ENCODE data around the gene AHNAK. TPM values are rescaled to one million over a fixed set of nuclear protein-coding genes. Genes with fewer than 3 reads are reported as not detected.

The AHNAK gene
- total and polyA plus RNA-seq, 4 donors: 22.6 to 110 (median 38.1) TPM

DNA sequence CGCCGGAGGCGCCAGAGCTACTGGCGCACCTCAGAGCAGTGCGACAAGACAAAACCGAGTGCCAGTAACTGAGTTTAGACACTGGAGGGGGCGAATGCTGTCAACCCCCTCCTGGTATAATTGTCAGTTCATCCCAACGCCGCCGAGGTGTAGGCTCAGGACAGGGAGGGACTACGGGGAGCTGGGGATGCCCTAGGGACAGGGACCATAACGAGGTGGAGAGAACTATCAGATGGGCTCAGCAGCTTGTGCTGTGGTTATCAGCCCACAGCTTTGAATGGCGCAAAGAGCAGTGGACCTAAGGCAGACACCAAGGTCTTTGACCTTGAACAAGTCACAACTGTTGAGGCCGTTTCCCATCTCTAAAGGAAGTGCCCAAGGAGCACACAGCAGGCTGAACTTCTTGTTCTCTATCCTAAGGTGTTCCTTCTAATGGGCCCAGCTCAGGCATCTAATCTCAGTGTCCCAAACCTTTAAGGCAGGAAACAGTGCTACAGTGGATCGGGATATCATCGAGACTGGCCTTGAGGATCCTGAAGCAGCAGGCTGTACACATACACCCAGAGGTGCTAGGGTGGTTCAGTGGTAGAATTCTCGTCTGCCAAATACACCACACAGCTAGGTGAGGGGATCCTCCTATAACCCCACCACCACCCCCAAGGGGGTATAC lies 45.7 kb upstream of the AHNAK start:
- peak overlapping the region; percentile 92 to 98 for H3K27ac ChIP-seq (ENCODE audit: low read depth in 1 of 2, low read length in 2 of 2)
- 16% methylated on average over 17 of the region's 17 CpGs for WGBS
- DNase-seq (ENCODE audit: low spot score): peak; percentile 57
- H3K9me3 ChIP-seq (ENCODE audit: control insufficient read depth in 4 of 4, low read length in 3 of 4): no peaks in the 10 kb centered on the region
- peaks cover 18 to 31% (median 30%) of the 10 kb centered on the region in 4 donors for H3K36me3 ChIP-seq (ENCODE audit: control insufficient read depth in 4 of 4, insufficient read depth in 3 of 4, low read depth in 1 of 4, low read length in 3 of 4)
- TF ChIP-seq SP1 (IDR thresholded peaks at IDR 0.05): no peak
- TF ChIP-seq RXRA (IDR thresholded peaks at IDR 0.05): peak in 1 of 2 donors; percentile 33
- H3K4me1 ChIP-seq (ENCODE audit: control insufficient read depth in 4 of 4, insufficient read depth in 4 of 4, low read length in 3 of 4): peaks cover 6 to 43% (median 30%) of the 10 kb centered on the region in 4 donors
- H3K4me3 ChIP-seq (ENCODE audit: low read depth in 1 of 3, low read length in 3 of 3): peak overlapping the region; percentile 48 to 68 (median 51)
- peak overlapping the region; percentile 34 to 72 for H3K9ac ChIP-seq (ENCODE audit: low read depth in 1 of 2, low read length in 2 of 2)
- H3K27me3 ChIP-seq (ENCODE audit: control insufficient read depth in 4 of 4, insufficient read depth in 4 of 4, low read length in 3 of 4): no peaks in the 10 kb centered on the region

DNA sequence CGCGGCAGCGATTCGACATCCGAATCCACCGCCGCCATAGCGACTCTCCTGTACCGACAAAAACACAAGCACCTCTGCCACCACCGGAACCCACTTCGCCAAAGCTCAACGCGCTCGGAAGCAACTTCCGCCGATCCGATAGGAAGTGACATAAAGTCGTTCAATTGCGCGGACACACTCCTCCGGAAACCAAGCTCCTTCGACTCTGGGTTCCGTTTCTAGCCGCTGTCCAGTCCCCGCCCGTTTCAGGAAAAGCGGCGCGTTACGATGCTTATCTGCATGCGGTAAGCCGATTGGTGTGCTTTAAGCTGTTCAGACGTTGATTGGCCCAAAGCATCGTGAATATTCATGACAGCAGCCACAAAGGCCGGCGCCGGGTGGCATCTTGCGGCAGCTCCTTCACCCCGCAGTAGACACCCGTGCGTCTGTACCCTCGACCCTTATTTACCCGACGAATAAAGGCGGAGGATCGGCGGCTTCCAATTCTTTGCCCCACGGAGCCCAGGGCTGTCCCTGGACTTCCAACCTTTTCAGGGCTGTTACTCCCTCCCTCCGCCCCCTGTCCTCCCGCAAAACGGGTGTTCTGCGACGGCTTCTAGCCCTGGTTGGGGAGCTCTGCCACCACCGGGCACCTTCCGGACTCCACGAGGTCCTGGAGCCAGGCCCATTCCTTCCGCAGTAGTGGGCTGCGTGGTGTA lies 45.0 kb upstream of the AHNAK start, which contains the start of gene TUT1:
Gene TUT1 (minus strand): TSS at position 76 of the 698 bp plus-strand sequence. CDS start 38 bp downstream, at position 38.
- peaks cover 16 to 29% (median 28%) of the 10 kb centered on the region in 4 donors for H3K36me3 ChIP-seq (ENCODE audit: control insufficient read depth in 4 of 4, insufficient read depth in 3 of 4, low read depth in 1 of 4, low read length in 3 of 4)
- WGBS: under 1% methylated on average over 58 of the region's 58 CpGs
- DNase-seq (ENCODE audit: low spot score): peak; percentile 97

More for the DNA sequence above, 45.0 kb upstream of the AHNAK start, which contains the start of gene TUT1:
- Histone ChIP-seq H3K27me3 (ENCODE audit: control insufficient read depth in 4 of 4, insufficient read depth in 4 of 4, low read length in 3 of 4) (no peaks in the 10 kb centered on the region), H3K9me3 (ENCODE audit: control insufficient read depth in 4 of 4, low read length in 3 of 4) (no peaks in the 10 kb centered on the region), H3K9ac (ENCODE audit: low read depth in 1 of 2, low read length in 2 of 2) (peak within 1 kb of the TSS; percentile 95 to 99), H3K27ac (ENCODE audit: low read depth in 1 of 2, low read length in 2 of 2) (peak within 1 kb of the TSS; percentile 97 to 98), H3K4me3 (ENCODE audit: low read depth in 1 of 3, low read length in 3 of 3) (peak within 1 kb of the TSS; percentile 82 to 97 (median 90)), H3K4me1 (ENCODE audit: control insufficient read depth in 4 of 4, insufficient read depth in 4 of 4, low read length in 3 of 4) (peaks cover 7 to 45% (median 32%) of the 10 kb centered on the region in 4 donors)
- TF ChIP-seq HNF4A (conservative IDR thresholded peaks at IDR 0.05) (peak; percentile 44 to 48), EGR1 (IDR thresholded peaks at IDR 0.05; ENCODE audit: low read depth in 2 of 2) (peak; percentile 73 to 77), FOXA1 (IDR thresholded peaks at IDR 0.05) (peak; percentile 58), GABPA (IDR thresholded peaks at IDR 0.05 in 1 of 2, conservative IDR thresholded peaks at IDR 0.05 in 1 of 2) (peak; percentile 99), RAD21 (IDR thresholded peaks at IDR 0.05) (peak; percentile 62 to 63), TAF1 (conservative IDR thresholded peaks at IDR 0.05) (peak; percentile 78), SP1 (IDR thresholded peaks at IDR 0.05) (peak; percentile 95), HNF4G (IDR thresholded peaks at IDR 0.05) (no peak), YY1 (IDR thresholded peaks at IDR 0.05) (peak; percentile 96), JUND (IDR thresholded peaks at IDR 0.05) (peak; percentile 54 to 69), RXRA (IDR thresholded peaks at IDR 0.05) (peak; percentile 70 to 75), FOXA2 (IDR thresholded peaks at IDR 0.05) (peak; percentile 72), NR2F2 (IDR thresholded peaks at IDR 0.05) (peak; percentile 69)
- TF ChIP-seq, protein P1, sequence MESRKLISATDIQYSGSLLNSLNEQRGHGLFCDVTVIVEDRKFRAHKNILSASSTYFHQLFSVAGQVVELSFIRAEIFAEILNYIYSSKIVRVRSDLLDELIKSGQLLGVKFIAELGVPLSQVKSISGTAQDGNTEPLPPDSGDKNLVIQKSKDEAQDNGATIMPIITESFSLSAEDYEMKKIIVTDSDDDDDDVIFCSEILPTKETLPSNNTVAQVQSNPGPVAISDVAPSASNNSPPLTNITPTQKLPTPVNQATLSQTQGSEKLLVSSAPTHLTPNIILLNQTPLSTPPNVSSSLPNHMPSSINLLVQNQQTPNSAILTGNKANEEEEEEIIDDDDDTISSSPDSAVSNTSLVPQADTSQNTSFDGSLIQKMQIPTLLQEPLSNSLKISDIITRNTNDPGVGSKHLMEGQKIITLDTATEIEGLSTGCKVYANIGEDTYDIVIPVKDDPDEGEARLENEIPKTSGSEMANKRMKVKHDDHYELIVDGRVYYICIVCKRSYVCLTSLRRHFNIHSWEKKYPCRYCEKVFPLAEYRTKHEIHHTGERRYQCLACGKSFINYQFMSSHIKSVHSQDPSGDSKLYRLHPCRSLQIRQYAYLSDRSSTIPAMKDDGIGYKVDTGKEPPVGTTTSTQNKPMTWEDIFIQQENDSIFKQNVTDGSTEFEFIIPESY (IDR thresholded peaks at IDR 0.05): peak; percentile 90
- TF ChIP-seq, protein P2, sequence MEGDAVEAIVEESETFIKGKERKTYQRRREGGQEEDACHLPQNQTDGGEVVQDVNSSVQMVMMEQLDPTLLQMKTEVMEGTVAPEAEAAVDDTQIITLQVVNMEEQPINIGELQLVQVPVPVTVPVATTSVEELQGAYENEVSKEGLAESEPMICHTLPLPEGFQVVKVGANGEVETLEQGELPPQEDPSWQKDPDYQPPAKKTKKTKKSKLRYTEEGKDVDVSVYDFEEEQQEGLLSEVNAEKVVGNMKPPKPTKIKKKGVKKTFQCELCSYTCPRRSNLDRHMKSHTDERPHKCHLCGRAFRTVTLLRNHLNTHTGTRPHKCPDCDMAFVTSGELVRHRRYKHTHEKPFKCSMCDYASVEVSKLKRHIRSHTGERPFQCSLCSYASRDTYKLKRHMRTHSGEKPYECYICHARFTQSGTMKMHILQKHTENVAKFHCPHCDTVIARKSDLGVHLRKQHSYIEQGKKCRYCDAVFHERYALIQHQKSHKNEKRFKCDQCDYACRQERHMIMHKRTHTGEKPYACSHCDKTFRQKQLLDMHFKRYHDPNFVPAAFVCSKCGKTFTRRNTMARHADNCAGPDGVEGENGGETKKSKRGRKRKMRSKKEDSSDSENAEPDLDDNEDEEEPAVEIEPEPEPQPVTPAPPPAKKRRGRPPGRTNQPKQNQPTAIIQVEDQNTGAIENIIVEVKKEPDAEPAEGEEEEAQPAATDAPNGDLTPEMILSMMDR (IDR thresholded peaks at IDR 0.05; ENCODE audit: low read depth, low read length, missing input control): no peak
- TF ChIP-seq, protein P3, sequence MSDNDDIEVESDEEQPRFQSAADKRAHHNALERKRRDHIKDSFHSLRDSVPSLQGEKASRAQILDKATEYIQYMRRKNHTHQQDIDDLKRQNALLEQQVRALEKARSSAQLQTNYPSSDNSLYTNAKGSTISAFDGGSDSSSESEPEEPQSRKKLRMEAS (IDR thresholded peaks at IDR 0.05): peak; percentile 98
- TF ChIP-seq, protein P4, sequence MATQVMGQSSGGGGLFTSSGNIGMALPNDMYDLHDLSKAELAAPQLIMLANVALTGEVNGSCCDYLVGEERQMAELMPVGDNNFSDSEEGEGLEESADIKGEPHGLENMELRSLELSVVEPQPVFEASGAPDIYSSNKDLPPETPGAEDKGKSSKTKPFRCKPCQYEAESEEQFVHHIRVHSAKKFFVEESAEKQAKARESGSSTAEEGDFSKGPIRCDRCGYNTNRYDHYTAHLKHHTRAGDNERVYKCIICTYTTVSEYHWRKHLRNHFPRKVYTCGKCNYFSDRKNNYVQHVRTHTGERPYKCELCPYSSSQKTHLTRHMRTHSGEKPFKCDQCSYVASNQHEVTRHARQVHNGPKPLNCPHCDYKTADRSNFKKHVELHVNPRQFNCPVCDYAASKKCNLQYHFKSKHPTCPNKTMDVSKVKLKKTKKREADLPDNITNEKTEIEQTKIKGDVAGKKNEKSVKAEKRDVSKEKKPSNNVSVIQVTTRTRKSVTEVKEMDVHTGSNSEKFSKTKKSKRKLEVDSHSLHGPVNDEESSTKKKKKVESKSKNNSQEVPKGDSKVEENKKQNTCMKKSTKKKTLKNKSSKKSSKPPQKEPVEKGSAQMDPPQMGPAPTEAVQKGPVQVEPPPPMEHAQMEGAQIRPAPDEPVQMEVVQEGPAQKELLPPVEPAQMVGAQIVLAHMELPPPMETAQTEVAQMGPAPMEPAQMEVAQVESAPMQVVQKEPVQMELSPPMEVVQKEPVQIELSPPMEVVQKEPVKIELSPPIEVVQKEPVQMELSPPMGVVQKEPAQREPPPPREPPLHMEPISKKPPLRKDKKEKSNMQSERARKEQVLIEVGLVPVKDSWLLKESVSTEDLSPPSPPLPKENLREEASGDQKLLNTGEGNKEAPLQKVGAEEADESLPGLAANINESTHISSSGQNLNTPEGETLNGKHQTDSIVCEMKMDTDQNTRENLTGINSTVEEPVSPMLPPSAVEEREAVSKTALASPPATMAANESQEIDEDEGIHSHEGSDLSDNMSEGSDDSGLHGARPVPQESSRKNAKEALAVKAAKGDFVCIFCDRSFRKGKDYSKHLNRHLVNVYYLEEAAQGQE (IDR thresholded peaks at IDR 0.05): peak; percentile 98
- TF ChIP-seq, protein P5, sequence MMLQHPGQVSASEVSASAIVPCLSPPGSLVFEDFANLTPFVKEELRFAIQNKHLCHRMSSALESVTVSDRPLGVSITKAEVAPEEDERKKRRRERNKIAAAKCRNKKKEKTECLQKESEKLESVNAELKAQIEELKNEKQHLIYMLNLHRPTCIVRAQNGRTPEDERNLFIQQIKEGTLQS (IDR thresholded peaks at IDR 0.05): no peak
